Stomach (tissue), 19 donors: ENCODE data around the gene BHLHE23. TPM values are rescaled to one million over a fixed set of nuclear protein-coding genes. Genes with fewer than 3 reads are reported as not detected.
A peak's percentile ranks its signal among the peaks of the same experiment; 100 is the strongest.

ENCODE experiments used
- DNase-seq, 2 donors: peaks; one replicate each; pipeline versions ENCODE4 v3.0.0 to v3.0.0-alpha.2; 2013 to 2019
- H3K27ac ChIP-seq, 5 donors: fragments of 200-600 bp in 4 of 5; sonication (generic) in 4 of 5; one replicate each; pipeline ENCODE4 v1.5.1; 2013 to 2019; ENCODE audit warnings: mild to moderate bottlenecking in 1 of 5, moderate library complexity in 1 of 5
- H3K27me3 ChIP-seq, 3 donors: fragments of 200-600 bp; sonication (generic); one replicate each; pipeline ENCODE4 v1.5.1; 2017 to 2019; ENCODE audit warnings: mixed run types in 1 of 3
- H3K36me3 ChIP-seq, 4 donors: fragments of 200-600 bp; sonication (generic); 1 replicate in 3 of 4; 2 replicates in 1 of 4; pipeline ENCODE4 v1.5.1; 2016 to 2019
- H3K4me1 ChIP-seq, 4 donors: fragments of 200-600 bp; sonication (generic); one replicate each; pipeline ENCODE4 v1.5.1; 2016 to 2019
- H3K4me3 ChIP-seq, 4 donors: fragments of 200-600 bp; sonication (generic) in 3 of 4; one replicate each; pipeline ENCODE4 v1.5.1; 2016 to 2019; ENCODE audit warnings: mild to moderate bottlenecking in 1 of 4
- H3K9me3 ChIP-seq, 4 donors: fragments of 200-600 bp; sonication (generic); one replicate each; pipeline ENCODE4 v1.5.1; 2016 to 2019
- CTCF ChIP-seq, 7 experiments: fragments of 450-650 bp in 4 of 7; fragments of 200-600 bp in 3 of 7; sonication (generic) in 3 of 7; IDR thresholded peaks; one replicate each; pipeline ENCODE4 v1.5.1; 2016 to 2019; ENCODE audit warnings: antibody characterized with exemption in 7 of 7, control low read depth in 2 of 7, mild to moderate bottlenecking in 1 of 7
- EP300 ChIP-seq: sonication (generic); formaldehyde crosslinking; IDR thresholded peaks from one replicate; pipeline ENCODE4 v1.6.1; 2017; ENCODE audit warnings: antibody characterized with exemption
- POLR2A ChIP-seq, 4 donors: fragments of 450-650 bp; IDR thresholded peaks; one replicate each; pipeline ENCODE4 v1.6.1; 2016; ENCODE audit warnings: antibody characterized with exemption in 4 of 4, control low read depth in 2 of 4, mild to moderate bottlenecking in 1 of 4, moderate library complexity in 1 of 4
- POLR2AphosphoS5 ChIP-seq, 3 donors: sonication (generic); formaldehyde crosslinking; IDR thresholded peaks; one replicate each; pipeline ENCODE4 v1.6.1; 2016; ENCODE audit warnings: antibody characterized with exemption in 3 of 3
- WGBS, 5 donors: extraction: QIAGEN DNeasy Blood & Tissue Kit in 3 of 5; methylation state at CpG; one replicate each; pipeline versions ENCODE4 v1.1.5 to v1.1.7; 2013 to 2018; 5-methylcytosine and 5-hydroxymethylcytosine counted together
- intact Hi-C: fragments of 100-400 bp; cut with DNase I; formaldehyde crosslinking; loops from one replicate; pipeline ENCODE4 v1.15.1; 2023; ENCODE audit warnings: low total_unique reads
- long read RNA-seq, 10 donors: transcript quantifications; one replicate each; lab custom pipeline, GENCODE V29; 2026
- polyA plus RNA-seq, 3 donors: library from polyadenylated mRNA; stranded (reverse); fragments of 200-250 nt; gene quantifications; one replicate each; pipeline ENCODE4 v1.2.3, GENCODE V29; 2013
- total RNA-seq, 5 donors: library from RNA; depleted of rRNA; stranded (reverse); fragments of >200 nt; gene quantifications; one replicate each; pipeline versions ENCODE4 v1.1.0 to v1.2.3, GENCODE V29; 2014 to 2016
- donor health status: healthy with polysubstance abuse.
- donor health status: Bipolar disorder and iron deficiency.
- donor health status: healthy.

Gene BHLHE23
- total RNA-seq (under 1 TPM in 1 of 5 donors, not detected in 4; 0.55 TPM), polyA plus RNA-seq (not detected)
- long read RNA-seq, donor 1: 0 reads
- long read RNA-seq, donor 2: 0 reads
- long read RNA-seq, donor 3: 0 reads
- long read RNA-seq, donor 4: 0 reads
- long read RNA-seq, donor 5: 0 reads
- long read RNA-seq, donor 6: 0 reads
- long read RNA-seq, donor 7: 0 reads
- long read RNA-seq, donor 8: 0 reads
- long read RNA-seq, donor 9: 0 reads
- long read RNA-seq, donor 10: 0 reads

- intact Hi-C loops: loop anchor here (10.0 kb wide), 2 partner anchors 102 to 132 kb away; no protein-coding TSS in a partner anchor
- Histone ChIP-seq H3K4me3 (peak within 1 kb of the TSS; percentile 9 to 29 (median 18)), H3K4me1 (peaks cover 18 to 53% (median 49%) of the 10 kb centered on the region in 4 donors), H3K27ac (no peak within 1 kb of the TSS), H3K36me3 (no peaks in the 10 kb centered on the region), H3K27me3 (peaks cover 56 to 100% (median 98%) of the 10 kb centered on the region in 3 donors), H3K9me3 (no peaks in the 10 kb centered on the region)
- 0 to 3% (median 2%) methylated on average over 22 to 110 of the region's 110 CpGs for WGBS, 5 donors
- TF ChIP-seq EP300 (no peak), CTCF (IDR thresholded peaks at IDR 0.05) (no peak), POLR2A (IDR thresholded peaks at IDR 0.05) (no peak), POLR2AphosphoS5 (IDR thresholded peaks at IDR 0.05) (no peak)
- peak in 1 of 2 donors; percentile 66 for DNase-seq
These were observed at the start of gene BHLHE23 for GRCh38 chr20:63006540-63007359. BHLHE23 (minus strand) TSS chr20:63006964; CDS start chr20:63006774, 190 bp downstream.

GRCh38 chr20:63055575-63056235 is 48.9 kb upstream of the BHLHE23 start:
- no peak for TF ChIP-seq POLR2A (IDR thresholded peaks at IDR 0.05)
- H3K4me1 ChIP-seq: peaks cover 6 to 10% (median 8%) of the 10 kb centered on the region in 4 donors
- intact Hi-C loops: no loop called here
- H3K27ac ChIP-seq: no peak overlapping the region
- no peaks in the 10 kb centered on the region for H3K36me3 ChIP-seq
- WGBS, 5 donors: 50 to 61% (median 54%) methylated on average over 9 to 15 of the region's 15 CpGs
- H3K9me3 ChIP-seq: peaks cover 0 to 7% (median 4%) of the 10 kb centered on the region in 4 donors
- H3K27me3 ChIP-seq: peaks cover 0 to 92% (median 54%) of the 10 kb centered on the region in 3 donors
- no peak overlapping the region for H3K4me3 ChIP-seq
- DNase-seq: no peak

- WGBS, 5 donors: 60 to 76% (median 71%) methylated on average over 7 to 11 of the region's 11 CpGs
- TF ChIP-seq EP300 (no peak), POLR2A (IDR thresholded peaks at IDR 0.05) (no peak), POLR2AphosphoS5 (IDR thresholded peaks at IDR 0.05) (no peak), CTCF (IDR thresholded peaks at IDR 0.05) (no peak)
- H3K27me3 ChIP-seq: peaks cover 4 to 92% (median 51%) of the 10 kb centered on the region in 3 donors
- H3K27ac ChIP-seq: no peak overlapping the region
- H3K4me1 ChIP-seq: peaks cover 6 to 10% (median 8%) of the 10 kb centered on the region in 4 donors
- intact Hi-C loops: no loop called here
- no peak for DNase-seq
- H3K36me3 ChIP-seq: no peaks in the 10 kb centered on the region
- peaks cover 0 to 10% (median 6%) of the 10 kb centered on the region in 4 donors for H3K9me3 ChIP-seq
- H3K4me3 ChIP-seq: no peak overlapping the region
These were observed 48.0 kb upstream of the BHLHE23 start for GRCh38 chr20:63054681-63055240.

- no peak for DNase-seq
- Histone ChIP-seq H3K4me1 (peaks cover 6 to 10% (median 8%) of the 10 kb centered on the region in 4 donors), H3K27ac (no peak overlapping the region), H3K27me3 (peaks cover 4 to 91% (median 50%) of the 10 kb centered on the region in 3 donors), H3K36me3 (no peaks in the 10 kb centered on the region), H3K9me3 (peaks cover 0 to 10% (median 6%) of the 10 kb centered on the region in 4 donors), H3K4me3 (no peak overlapping the region)
- WGBS, 5 donors: 77 to 85% (median 78%) methylated on average over 12 of the region's 12 CpGs
- intact Hi-C loops: no loop called here
- TF ChIP-seq EP300: no peak
These were observed 47.3 kb upstream of the BHLHE23 start for GRCh38 chr20:63054103-63054474.
